GM12878 (cell line): ENCODE results near the gene ITGA6. TPM values are rescaled to one million over a fixed set of nuclear protein-coding genes. Genes with fewer than 3 reads are reported as not detected.

Source experiments
- ATAC-seq: fragments of 200-7000 bp; cut with Tn5 transposase; 3 replicates; pipeline ENCODE4 v1.9.1; 2020; ENCODE audit warnings: mild to moderate bottlenecking, moderate library complexity
- BruUV-seq: library from RNA; stranded (reverse); fragments of 400-500 nt; replicated peaks from 2 replicates; lab custom pipeline; 2021; lab: Mats Ljungman, UMichigan
- CTCF ChIA-PET: fragments of 300-600 bp; sonication (Branson Sonifier 250); formaldehyde crosslinking; extraction: SDS; loops from one replicate; lab custom pipeline; 2021; ENCODE audit warnings: inconsistent platforms; lab: Yijun Ruan, JAX
- POLR2A ChIA-PET: fragments of 350-600 bp; formaldehyde crosslinking; extraction: SDS; loops from one replicate; lab custom pipeline; 2021; ENCODE audit warnings: inconsistent platforms; lab: Charles Lee
- RAD21 ChIA-PET: fragments of 300-600 bp; sonication (Branson Sonifier 250); formaldehyde crosslinking; loops from one replicate; lab custom pipeline; 2023; ENCODE audit warnings: antibody characterized with exemption; ENCODE audit not compliant: unreplicated experiment; lab: Charles Lee
- SMC1A ChIA-PET: fragments of 300-600 bp; sonication (Branson Sonifier 250); formaldehyde crosslinking; loops from one replicate; lab custom pipeline; 2023; ENCODE audit not compliant: unreplicated experiment, uncharacterized antibody; lab: Charles Lee
- DNase-seq: peaks from one replicate; pipeline ENCODE4 v3.0.0-alpha.2; 2011; ENCODE audit warnings: low read depth, low spot score
- FAIRE-seq: peaks from 3 replicates; lab custom pipeline; 2011; peaks lifted over from hg19 to GRCh38; lab: Jason Lieb, UNC
- H2AFZ ChIP-seq: 2 replicates; pipeline ENCODE4 v1.6.0; 2011; ENCODE audit warnings: low read depth, low read length, control low read depth; ENCODE audit not compliant: control insufficient read depth
- H3K27ac ChIP-seq: 2 replicates; pipeline ENCODE4 v1.5.1; 2011; ENCODE audit warnings: control low read depth; ENCODE audit not compliant: control insufficient read depth, insufficient read depth
- H3K27me3 ChIP-seq, 2 experiments: replicated peaks in 1 of 2; 2 replicates each; pipeline versions ENCODE4 v1.6.0 to v1.6.1; 2011; ENCODE audit warnings: low read length in 1 of 2; ENCODE audit not compliant: control insufficient read depth in 2 of 2, insufficient read depth in 2 of 2
- H3K36me3 ChIP-seq, 2 experiments: 2 replicates each; pipeline ENCODE4 v1.5.1; 2011; ENCODE audit warnings: low read length in 1 of 2; ENCODE audit not compliant: control insufficient read depth in 2 of 2, insufficient read depth in 2 of 2
- H3K4me1 ChIP-seq: 2 replicates; pipeline ENCODE4 v1.6.1; 2011; ENCODE audit warnings: mild to moderate bottlenecking, low read length, moderate library complexity, mixed read lengths; ENCODE audit not compliant: control insufficient read depth, insufficient read depth
- H3K4me2 ChIP-seq: 2 replicates; pipeline ENCODE4 v1.6.0; 2011; ENCODE audit warnings: control low read depth; ENCODE audit not compliant: control insufficient read depth, insufficient read depth
- H3K4me3 ChIP-seq: fragments of 200-600 bp; sonication (generic); 2 replicates; pipeline ENCODE4 v1.5.1; 2016
- H3K79me2 ChIP-seq: 2 replicates; pipeline ENCODE4 v1.6.0; 2011; ENCODE audit warnings: low read length; ENCODE audit not compliant: control insufficient read depth, insufficient read depth
- H3K9ac ChIP-seq: 2 replicates; pipeline ENCODE4 v1.8.0; 2011; ENCODE audit warnings: low read length, control low read depth, mixed read lengths; ENCODE audit not compliant: control insufficient read depth, insufficient read depth
- H3K9me3 ChIP-seq: replicated peaks from 3 replicates; pipeline ENCODE4 v1.5.1; 2011; ENCODE audit warnings: mild to moderate bottlenecking, low read length; ENCODE audit not compliant: control insufficient read depth, insufficient read depth
- H4K20me1 ChIP-seq: 2 replicates; pipeline ENCODE4 v1.6.0; 2011; ENCODE audit not compliant: control insufficient read depth, insufficient read depth
- CREM ChIP-seq: IDR thresholded peaks from 2 replicates; pipeline ENCODE4 v1.6.1; 2014; ENCODE audit warnings: antibody characterized with exemption, low read depth
- FOS ChIP-seq: IDR thresholded peaks from 3 replicates; pipeline ENCODE4 v1.6.1; 2011; ENCODE audit warnings: borderline replicate concordance; ENCODE audit not compliant: insufficient read length; ENCODE audit errors: extremely low read depth
- FOXK2 ChIP-seq: fragments of 450-650 bp; IDR thresholded peaks from 2 replicates; pipeline ENCODE4 v1.6.1; 2017; ENCODE audit warnings: mild to moderate bottlenecking, moderate library complexity
- FOXM1 ChIP-seq: IDR thresholded peaks from 2 replicates; pipeline ENCODE4 v1.6.1; 2012; ENCODE audit warnings: low read depth, mild to moderate bottlenecking, inconsistent platforms, low read length, moderate library complexity
- MTA3 ChIP-seq: IDR thresholded peaks from 2 replicates; pipeline ENCODE4 v1.6.1; 2012; ENCODE audit warnings: low read length, inconsistent platforms, borderline replicate concordance
- MXI1 ChIP-seq: fragments of 150-350 bp; IDR thresholded peaks from 2 replicates; pipeline ENCODE4 v1.6.1; 2011; ENCODE audit warnings: low read depth, mild to moderate bottlenecking, inconsistent platforms, low read length, improper control_type of control experiment
- MYC ChIP-seq: IDR thresholded peaks from 2 replicates; pipeline ENCODE4 v1.6.1; 2011; ENCODE audit warnings: mild to moderate bottlenecking, low read length, moderate library complexity, inconsistent platforms; ENCODE audit not compliant: insufficient read depth, insufficient replicate concordance, insufficient read length, severe bottlenecking
- TBL1XR1 ChIP-seq: IDR thresholded peaks from 2 replicates; pipeline ENCODE4 v1.6.1; 2012; ENCODE audit warnings: low read depth, low read length, improper control_type of control experiment
- TCF7 ChIP-seq: IDR thresholded peaks from 2 replicates; pipeline ENCODE4 v1.6.1; 2014; ENCODE audit warnings: antibody characterized with exemption, borderline replicate concordance
- ZBED1 ChIP-seq: IDR thresholded peaks from 2 replicates; pipeline ENCODE4 v1.6.1; 2016; ENCODE audit warnings: borderline replicate concordance
- ZNF274 ChIP-seq: IDR thresholded peaks from one replicate; pipeline ENCODE4 v1.8.0; 2011; ENCODE audit not compliant: insufficient read length, insufficient read depth
- ZNF384 ChIP-seq: IDR thresholded peaks from 2 replicates; pipeline ENCODE4 v1.6.1; 2012; ENCODE audit warnings: low read depth, mild to moderate bottlenecking, low read length, improper control_type of control experiment, borderline replicate concordance
- WGBS: methylation state at CpG from one replicate; pipeline ENCODE4 v1.1.6; 2016; ENCODE audit warnings: low lambda C conversion rate; ENCODE audit not compliant: insufficient replicate concordance, insufficient coverage; ENCODE audit errors: missing lambda C conversion rate; 5-methylcytosine and 5-hydroxymethylcytosine counted together
- in situ Hi-C: fragments of 300-500 bp; cut with MboI; formaldehyde crosslinking; loops from 9 replicates; pipeline ENCODE4 v1.14.3; 2018; ENCODE audit warnings: mixed read lengths
- intact Hi-C: fragments of 100-400 bp; cut with micrococcal nuclease; formaldehyde crosslinking; loops from one replicate; pipeline ENCODE4 v1.14.2; 2022; ENCODE audit not compliant: unreplicated experiment
- polyA plus RNA-seq, 11 experiments: library from polyadenylated mRNA; depleted of rRNA in 4 of 11; unstranded in 6 of 11; stranded (reverse) in 5 of 11; fragments of >200 nt; fragmentation: Nextera tagmentation in 4 of 11; fragmentation: Illumina TruSeq in 1 of 11; extraction: Ambion mirVana in 4 of 11; extraction: Trizol in 1 of 11; gene quantifications; 1 replicate in 1 of 11; 2 replicates in 10 of 11; pipeline versions ENCODE4 v1.2.1 to v1.2.3, GENCODE V29; 2011 to 2016; ENCODE audit warnings: inconsistent platforms in 2 of 11, missing spikeins in 2 of 11, low read depth in 1 of 11
- total RNA-seq, 4 experiments: library from RNA; depleted of rRNA in 3 of 4; stranded (reverse); fragments of >200 nt in 3 of 4; fragmentation: Illumina TruSeq in 1 of 4; extraction: Trizol in 1 of 4; gene quantifications; 2 replicates each; pipeline versions ENCODE4 v1.2.1 to v1.2.3, GENCODE V29; 2013 to 2021
- TF ChIP-seq, protein P1 (sequence below): fragments of 450-650 bp; IDR thresholded peaks from 2 replicates; pipeline ENCODE4 v1.6.1; 2017; ENCODE audit warnings: antibody characterized with exemption, mild to moderate bottlenecking, moderate library complexity
- TF ChIP-seq, protein P2 (sequence below): fragments of 450-650 bp; IDR thresholded peaks from 2 replicates; pipeline ENCODE4 v1.6.1; 2014; ENCODE audit warnings: mild to moderate bottlenecking
- TF ChIP-seq, protein P3 (sequence below): fragments of 450-650 bp; IDR thresholded peaks from 2 replicates; pipeline ENCODE4 v1.6.1; 2016; ENCODE audit warnings: mild to moderate bottlenecking, moderate library complexity, borderline replicate concordance

The ITGA6 gene
- total and polyA plus RNA-seq, 10 of the 15 experiments (the other 5 are each of a cell fraction or from before 2014, with no cell fraction given), result 0.01 to 0.36 (median 0.14) TPM; not detected in 2

DNA sequence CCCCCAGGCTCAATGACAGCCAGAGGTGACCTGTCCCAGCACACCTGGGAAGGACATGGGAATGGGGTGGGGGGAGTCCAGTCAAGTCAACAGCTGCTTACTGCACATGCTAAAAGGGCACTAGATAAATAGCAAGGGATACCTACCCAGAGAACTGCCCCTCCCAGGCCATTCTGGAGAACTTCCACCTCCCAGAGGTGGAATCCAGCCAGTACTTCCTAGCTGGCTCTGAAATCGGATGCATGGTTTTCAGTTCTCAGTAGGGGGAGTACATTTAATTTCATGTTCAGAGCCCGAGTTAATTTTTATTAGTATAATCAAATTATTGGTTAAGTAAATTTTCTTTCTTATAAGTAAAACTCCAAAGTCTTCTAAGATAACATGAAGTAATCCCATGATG lies 28.9 kb upstream of the ITGA6 start:
- POLR2A ChIA-PET, result no interaction called here
- intact Hi-C loops, result no loop called here
- no TSS peak for BruUV-seq
- Histone ChIP-seq H3K27ac (no peak overlapping the region), H3K27me3 (no peaks in the 10 kb centered on the region; a peak in 1 of 4 replicates), H3K79me2 (no peaks in the 10 kb centered on the region), H3K9me3 (no peaks in the 10 kb centered on the region), H3K36me3 (no peaks in the 10 kb centered on the region), H3K4me3 (no peak overlapping the region), H3K4me2 (no peak overlapping the region), H3K4me1 (no peaks in the 10 kb centered on the region), H2AFZ (no peak overlapping the region), H3K9ac (no peak overlapping the region), H4K20me1 (no peaks in the 10 kb centered on the region)
- CTCF ChIA-PET, result no interaction called here
- RAD21 ChIA-PET, result no interaction called here
- in situ Hi-C loops, result no loop called here
- SMC1A ChIA-PET, result no interaction called here
- WGBS, result 13% methylated on average over 2 of the region's 2 CpGs
- FAIRE-seq, result no peak
- no peak for DNase-seq
- ATAC-seq, result no peak
- TF ChIP-seq FOS, result no peak
- TF ChIP-seq, protein P1, sequence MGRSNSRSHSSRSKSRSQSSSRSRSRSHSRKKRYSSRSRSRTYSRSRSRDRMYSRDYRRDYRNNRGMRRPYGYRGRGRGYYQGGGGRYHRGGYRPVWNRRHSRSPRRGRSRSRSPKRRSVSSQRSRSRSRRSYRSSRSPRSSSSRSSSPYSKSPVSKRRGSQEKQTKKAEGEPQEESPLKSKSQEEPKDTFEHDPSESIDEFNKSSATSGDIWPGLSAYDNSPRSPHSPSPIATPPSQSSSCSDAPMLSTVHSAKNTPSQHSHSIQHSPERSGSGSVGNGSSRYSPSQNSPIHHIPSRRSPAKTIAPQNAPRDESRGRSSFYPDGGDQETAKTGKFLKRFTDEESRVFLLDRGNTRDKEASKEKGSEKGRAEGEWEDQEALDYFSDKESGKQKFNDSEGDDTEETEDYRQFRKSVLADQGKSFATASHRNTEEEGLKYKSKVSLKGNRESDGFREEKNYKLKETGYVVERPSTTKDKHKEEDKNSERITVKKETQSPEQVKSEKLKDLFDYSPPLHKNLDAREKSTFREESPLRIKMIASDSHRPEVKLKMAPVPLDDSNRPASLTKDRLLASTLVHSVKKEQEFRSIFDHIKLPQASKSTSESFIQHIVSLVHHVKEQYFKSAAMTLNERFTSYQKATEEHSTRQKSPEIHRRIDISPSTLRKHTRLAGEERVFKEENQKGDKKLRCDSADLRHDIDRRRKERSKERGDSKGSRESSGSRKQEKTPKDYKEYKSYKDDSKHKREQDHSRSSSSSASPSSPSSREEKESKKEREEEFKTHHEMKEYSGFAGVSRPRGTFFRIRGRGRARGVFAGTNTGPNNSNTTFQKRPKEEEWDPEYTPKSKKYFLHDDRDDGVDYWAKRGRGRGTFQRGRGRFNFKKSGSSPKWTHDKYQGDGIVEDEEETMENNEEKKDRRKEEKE, result no peak
- TF ChIP-seq MTA3, result no peak
- no peak for TF ChIP-seq ZBED1
- TF ChIP-seq FOXK2, result no peak
- TF ChIP-seq, protein P2, sequence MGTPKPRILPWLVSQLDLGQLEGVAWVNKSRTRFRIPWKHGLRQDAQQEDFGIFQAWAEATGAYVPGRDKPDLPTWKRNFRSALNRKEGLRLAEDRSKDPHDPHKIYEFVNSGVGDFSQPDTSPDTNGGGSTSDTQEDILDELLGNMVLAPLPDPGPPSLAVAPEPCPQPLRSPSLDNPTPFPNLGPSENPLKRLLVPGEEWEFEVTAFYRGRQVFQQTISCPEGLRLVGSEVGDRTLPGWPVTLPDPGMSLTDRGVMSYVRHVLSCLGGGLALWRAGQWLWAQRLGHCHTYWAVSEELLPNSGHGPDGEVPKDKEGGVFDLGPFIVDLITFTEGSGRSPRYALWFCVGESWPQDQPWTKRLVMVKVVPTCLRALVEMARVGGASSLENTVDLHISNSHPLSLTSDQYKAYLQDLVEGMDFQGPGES, result no peak
- no peak for TF ChIP-seq FOXM1
- no peak for TF ChIP-seq TCF7
- TF ChIP-seq TBL1XR1, result no peak
- TF ChIP-seq ZNF384, result no peak
- TF ChIP-seq CREM, result no peak
- TF ChIP-seq MXI1, result no peak
- TF ChIP-seq MYC, result no peak
- no peak for TF ChIP-seq ZNF274
- TF ChIP-seq, protein P3, sequence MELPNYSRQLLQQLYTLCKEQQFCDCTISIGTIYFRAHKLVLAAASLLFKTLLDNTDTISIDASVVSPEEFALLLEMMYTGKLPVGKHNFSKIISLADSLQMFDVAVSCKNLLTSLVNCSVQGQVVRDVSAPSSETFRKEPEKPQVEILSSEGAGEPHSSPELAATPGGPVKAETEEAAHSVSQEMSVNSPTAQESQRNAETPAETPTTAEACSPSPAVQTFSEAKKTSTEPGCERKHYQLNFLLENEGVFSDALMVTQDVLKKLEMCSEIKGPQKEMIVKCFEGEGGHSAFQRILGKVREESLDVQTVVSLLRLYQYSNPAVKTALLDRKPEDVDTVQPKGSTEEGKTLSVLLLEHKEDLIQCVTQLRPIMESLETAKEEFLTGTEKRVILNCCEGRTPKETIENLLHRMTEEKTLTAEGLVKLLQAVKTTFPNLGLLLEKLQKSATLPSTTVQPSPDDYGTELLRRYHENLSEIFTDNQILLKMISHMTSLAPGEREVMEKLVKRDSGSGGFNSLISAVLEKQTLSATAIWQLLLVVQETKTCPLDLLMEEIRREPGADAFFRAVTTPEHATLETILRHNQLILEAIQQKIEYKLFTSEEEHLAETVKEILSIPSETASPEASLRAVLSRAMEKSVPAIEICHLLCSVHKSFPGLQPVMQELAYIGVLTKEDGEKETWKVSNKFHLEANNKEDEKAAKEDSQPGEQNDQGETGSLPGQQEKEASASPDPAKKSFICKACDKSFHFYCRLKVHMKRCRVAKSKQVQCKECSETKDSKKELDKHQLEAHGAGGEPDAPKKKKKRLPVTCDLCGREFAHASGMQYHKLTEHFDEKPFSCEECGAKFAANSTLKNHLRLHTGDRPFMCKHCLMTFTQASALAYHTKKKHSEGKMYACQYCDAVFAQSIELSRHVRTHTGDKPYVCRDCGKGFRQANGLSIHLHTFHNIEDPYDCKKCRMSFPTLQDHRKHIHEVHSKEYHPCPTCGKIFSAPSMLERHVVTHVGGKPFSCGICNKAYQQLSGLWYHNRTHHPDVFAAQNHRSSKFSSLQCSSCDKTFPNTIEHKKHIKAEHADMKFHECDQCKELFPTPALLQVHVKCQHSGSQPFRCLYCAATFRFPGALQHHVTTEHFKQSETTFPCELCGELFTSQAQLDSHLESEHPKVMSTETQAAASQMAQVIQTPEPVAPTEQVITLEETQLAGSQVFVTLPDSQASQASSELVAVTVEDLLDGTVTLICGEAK, result no peak
